HEK293 (cell line): ENCODE results near the gene MKX.

Source experiments
- CTCF ChIA-PET: fragments of 350-600 bp; formaldehyde crosslinking; extraction: SDS; loops from one replicate; lab custom pipeline; 2021; ENCODE audit warnings: antibody characterized with exemption; lab: Yijun Ruan, JAX
- POLR2A ChIA-PET: fragments of 300-600 bp; formaldehyde crosslinking; extraction: SDS; loops from one replicate; lab custom pipeline; 2020; ENCODE audit warnings: antibody characterized with exemption, inconsistent platforms; lab: Yijun Ruan, JAX
- H3K27ac ChIP-seq: fragments of 200-500 bp; sonication (Bioruptor generic); 2 replicates; pipeline ENCODE4 v1.5.1; 2014; ENCODE audit warnings: low read depth, low read length, control low read depth, inconsistent platforms; ENCODE audit errors: extremely low read depth
- H3K36me3 ChIP-seq, 2 experiments: fragments of 200-500 bp in 1 of 2; sonication (Bioruptor generic) in 1 of 2; 1 replicate in 1 of 2; 2 replicates in 1 of 2; pipeline ENCODE4 v1.5.1; 2014 to 2017; ENCODE audit warnings: inconsistent platforms in 2 of 2, low read length in 2 of 2; ENCODE audit not compliant: control insufficient read depth in 2 of 2, insufficient read depth in 1 of 2
- H3K4me1 ChIP-seq: fragments of 200-500 bp; sonication (Bioruptor generic); 2 replicates; pipeline ENCODE4 v1.5.1; 2014; ENCODE audit warnings: mild to moderate bottlenecking, low read length, inconsistent platforms; ENCODE audit not compliant: control insufficient read depth, insufficient read depth
- H3K4me3 ChIP-seq: 2 replicates; pipeline ENCODE4 v1.5.1; 2011; ENCODE audit warnings: low read depth, mild to moderate bottlenecking, control low read depth, low read length, moderate library complexity
- H3K9me3 ChIP-seq: fragments of 200-500 bp; sonication (Bioruptor generic); 2 replicates; pipeline ENCODE4 v1.5.1; 2014; ENCODE audit warnings: low read depth, low read length, inconsistent platforms; ENCODE audit not compliant: control insufficient read depth, insufficient read depth
- FEZF1 ChIP-seq: fragments of 450-650 bp; formaldehyde crosslinking; IDR thresholded peaks from 2 replicates; pipeline ENCODE4 v1.5.1; 2016; ENCODE audit warnings: missing biosample characterization, missing genetic modification characterization
- MZF1 ChIP-seq: fragments of 450-650 bp; formaldehyde crosslinking; IDR thresholded peaks from 2 replicates; pipeline ENCODE4 v1.5.1; 2017; ENCODE audit warnings: missing biosample characterization, missing genetic modification characterization, borderline replicate concordance
- TRIM28 ChIP-seq: IDR thresholded peaks from 2 replicates; pipeline ENCODE4 v1.6.1; 2011; ENCODE audit warnings: low read length, control low read depth, borderline replicate concordance
- ZBTB1 ChIP-seq: fragments of 450-650 bp; formaldehyde crosslinking; IDR thresholded peaks from 2 replicates; pipeline ENCODE4 v1.5.1; 2016; ENCODE audit warnings: missing biosample characterization, missing genetic modification characterization
- ZNF138 ChIP-seq: fragments of 450-650 bp; formaldehyde crosslinking; IDR thresholded peaks from 2 replicates; pipeline ENCODE4 v1.5.1; 2016; ENCODE audit warnings: missing biosample characterization, missing genetic modification characterization, borderline replicate concordance
- ZNF174 ChIP-seq: fragments of 450-650 bp; formaldehyde crosslinking; IDR thresholded peaks from 2 replicates; pipeline ENCODE4 v1.5.0; 2017; ENCODE audit warnings: missing biosample characterization, mild to moderate bottlenecking, missing genetic modification characterization
- ZNF221 ChIP-seq: fragments of 450-650 bp; formaldehyde crosslinking; IDR thresholded peaks from 2 replicates; pipeline ENCODE4 v1.5.1; 2017; ENCODE audit warnings: missing biosample characterization, missing genetic modification characterization, borderline replicate concordance
- ZNF248 ChIP-seq: fragments of 450-650 bp; formaldehyde crosslinking; IDR thresholded peaks from 2 replicates; pipeline ENCODE4 v1.5.1; 2017; ENCODE audit warnings: missing biosample characterization, missing genetic modification characterization
- ZNF354C ChIP-seq: fragments of 450-650 bp; formaldehyde crosslinking; IDR thresholded peaks from 2 replicates; pipeline ENCODE4 v1.5.1; 2016; ENCODE audit warnings: missing biosample characterization, missing genetic modification characterization, low read depth, borderline replicate concordance
- ZNF366 ChIP-seq: fragments of 450-650 bp; formaldehyde crosslinking; conservative IDR thresholded peaks from 2 replicates; pipeline ENCODE4 v1.5.1; 2016; ENCODE audit warnings: missing biosample characterization, missing genetic modification characterization
- ZNF510 ChIP-seq: fragments of 450-650 bp; formaldehyde crosslinking; IDR thresholded peaks from 2 replicates; pipeline ENCODE4 v1.5.1; 2018; ENCODE audit warnings: mild to moderate bottlenecking, missing genetic modification characterization, missing biosample characterization; ENCODE audit not compliant: insufficient replicate concordance
- ZNF654 ChIP-seq: fragments of 450-650 bp; formaldehyde crosslinking; IDR thresholded peaks from 2 replicates; pipeline ENCODE4 v1.5.1; 2016; ENCODE audit warnings: low read depth, missing biosample characterization, missing genetic modification characterization
- ZNF747 ChIP-seq: fragments of 450-650 bp; formaldehyde crosslinking; IDR thresholded peaks from 2 replicates; pipeline ENCODE4 v1.5.1; 2016; ENCODE audit warnings: missing biosample characterization, missing genetic modification characterization
- ZNF768 ChIP-seq: fragments of 450-650 bp; formaldehyde crosslinking; IDR thresholded peaks from 2 replicates; pipeline ENCODE4 v1.5.1; 2018; ENCODE audit warnings: missing biosample characterization, mild to moderate bottlenecking, missing genetic modification characterization
- ZNF776 ChIP-seq: fragments of 450-650 bp; formaldehyde crosslinking; IDR thresholded peaks from 2 replicates; pipeline ENCODE4 v1.5.0; 2017; ENCODE audit warnings: missing biosample characterization, missing genetic modification characterization, borderline replicate concordance
- ZNF792 ChIP-seq: fragments of 450-650 bp; formaldehyde crosslinking; IDR thresholded peaks from 2 replicates; pipeline ENCODE4 v1.5.1; 2016; ENCODE audit warnings: missing biosample characterization, missing genetic modification characterization
- ZNF843 ChIP-seq: fragments of 450-650 bp; formaldehyde crosslinking; IDR thresholded peaks from 2 replicates; pipeline ENCODE4 v1.5.1; 2016; ENCODE audit warnings: missing biosample characterization, missing genetic modification characterization
- TF ChIP-seq, protein P1 (sequence below): fragments of 450-650 bp; formaldehyde crosslinking; IDR thresholded peaks from 2 replicates; pipeline ENCODE4 v1.5.1; 2016; ENCODE audit warnings: missing biosample characterization, missing genetic modification characterization
- TF ChIP-seq, protein P2 (sequence below): fragments of 450-650 bp; formaldehyde crosslinking; IDR thresholded peaks from 2 replicates; pipeline ENCODE4 v1.5.1; 2016; ENCODE audit warnings: missing biosample characterization, missing genetic modification characterization
- TF ChIP-seq, protein P3 (sequence below): fragments of 450-650 bp; formaldehyde crosslinking; IDR thresholded peaks from 2 replicates; pipeline ENCODE4 v1.5.1; 2016; ENCODE audit warnings: missing biosample characterization, missing genetic modification characterization, borderline replicate concordance

MKX gene

DNA sequence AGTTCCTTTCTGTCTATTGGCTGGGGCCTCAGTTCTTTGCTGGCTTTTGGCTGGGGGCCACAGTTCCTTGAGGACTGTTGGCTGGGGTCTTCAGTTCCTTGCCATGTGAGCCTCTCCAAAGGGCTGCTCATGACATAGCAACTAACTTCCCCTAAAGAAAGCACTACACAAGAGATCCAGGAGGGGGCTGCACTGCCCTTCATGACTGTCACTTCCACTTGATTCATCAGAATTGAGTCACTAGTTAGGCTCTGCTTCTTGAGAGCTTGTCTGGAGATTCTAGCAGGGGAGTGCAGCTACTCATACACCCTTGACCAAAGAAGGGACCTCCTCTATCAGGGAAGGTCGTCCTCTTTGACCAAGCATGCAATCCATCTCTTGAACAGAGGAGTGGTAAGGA lies 38.0 kb upstream of the MKX start:
- Histone ChIP-seq H3K4me1 (no peaks in the 10 kb centered on the region), H3K9me3 (no peaks in the 10 kb centered on the region), H3K36me3 (no peaks in the 10 kb centered on the region), H3K27ac (no peak overlapping the region)
- ChIA-PET CTCF (interaction anchor here (0.6 to 1.6 kb wide), 10 partner anchors 8 to 610 kb away, joined by 3 to 8 read pairs (median 5); no protein-coding TSS in a partner anchor), POLR2A (interaction anchor here (0.6 kb wide), 1 partner anchor 459 kb away, joined by 3 read pairs; no protein-coding TSS in a partner anchor)
- TF ChIP-seq, protein P1, sequence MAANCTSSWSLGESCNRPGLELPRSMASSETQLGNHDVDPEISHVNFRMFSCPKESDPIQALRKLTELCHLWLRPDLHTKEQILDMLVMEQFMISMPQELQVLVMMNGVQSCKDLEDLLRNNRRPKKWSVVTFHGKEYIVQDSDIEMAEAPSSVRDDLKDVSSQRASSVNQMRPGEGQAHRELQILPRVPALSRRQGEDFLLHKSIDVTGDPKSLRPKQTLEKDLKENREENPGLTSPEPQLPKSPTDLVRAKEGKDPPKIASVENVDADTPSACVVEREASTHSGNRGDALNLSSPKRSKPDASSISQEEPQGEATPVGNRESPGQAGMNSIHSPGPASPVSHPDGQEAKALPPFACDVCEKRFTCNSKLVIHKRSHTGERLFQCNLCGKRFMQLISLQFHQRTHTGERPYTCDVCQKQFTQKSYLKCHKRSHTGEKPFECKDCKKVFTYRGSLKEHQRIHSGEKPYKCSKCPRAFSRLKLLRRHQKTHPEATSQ: no peak
- TF ChIP-seq ZNF654 (peak; percentile 57), ZNF221 (tag by site-specific recombination) (no peak)
- TF ChIP-seq, all 188 proteins: peak for 1
- no peak overlapping the region for H3K4me3 ChIP-seq

DNA sequence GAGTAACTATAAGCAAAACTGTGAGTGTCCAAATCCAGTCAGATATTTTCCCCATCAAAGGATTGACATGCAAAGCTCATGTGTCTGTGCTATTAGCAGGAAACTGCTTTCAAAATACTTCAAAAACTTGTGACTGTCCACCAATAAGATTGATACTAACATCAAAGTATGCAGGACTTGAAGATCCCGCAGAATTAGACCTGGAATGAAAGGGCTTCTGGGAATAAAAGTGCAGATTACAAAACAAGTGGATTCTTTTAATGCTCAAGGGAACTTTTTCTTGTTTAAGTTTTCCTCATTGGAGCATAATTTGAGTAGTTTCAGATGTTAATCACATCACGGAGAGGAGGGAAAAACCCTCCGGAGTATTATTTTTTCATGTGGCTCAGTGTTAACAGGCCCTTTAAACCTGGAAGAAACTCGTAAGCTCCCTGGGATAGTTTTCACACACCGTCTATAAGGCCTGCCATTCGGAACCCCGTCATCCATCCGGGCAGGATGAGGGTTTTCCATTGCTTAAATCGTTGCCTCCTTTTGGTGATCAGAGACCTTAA lies 33.9 kb upstream of the MKX start:
- Histone ChIP-seq H3K4me1 (no peaks in the 10 kb centered on the region), H3K9me3 (no peaks in the 10 kb centered on the region), H3K4me3 (no peak overlapping the region), H3K36me3 (no peaks in the 10 kb centered on the region), H3K27ac (no peak overlapping the region)
- TF ChIP-seq ZNF510 (no peak), ZNF366 (tag by site-specific recombination) (no peak), MZF1 (tag by site-specific recombination) (no peak), ZNF792 (tag by site-specific recombination) (no peak), ZNF843 (tag by site-specific recombination) (no peak), ZNF747 (tag by site-specific recombination) (no peak)
- TF ChIP-seq, protein P2, sequence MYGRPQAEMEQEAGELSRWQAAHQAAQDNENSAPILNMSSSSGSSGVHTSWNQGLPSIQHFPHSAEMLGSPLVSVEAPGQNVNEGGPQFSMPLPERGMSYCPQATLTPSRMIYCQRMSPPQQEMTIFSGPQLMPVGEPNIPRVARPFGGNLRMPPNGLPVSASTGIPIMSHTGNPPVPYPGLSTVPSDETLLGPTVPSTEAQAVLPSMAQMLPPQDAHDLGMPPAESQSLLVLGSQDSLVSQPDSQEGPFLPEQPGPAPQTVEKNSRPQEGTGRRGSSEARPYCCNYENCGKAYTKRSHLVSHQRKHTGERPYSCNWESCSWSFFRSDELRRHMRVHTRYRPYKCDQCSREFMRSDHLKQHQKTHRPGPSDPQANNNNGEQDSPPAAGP: no peak
- CTCF ChIA-PET: interaction anchor here (0.7 kb wide), 1 partner anchor 614 kb away, joined by 3 read pairs; no protein-coding TSS in a partner anchor
- POLR2A ChIA-PET: no interaction called here

DNA sequence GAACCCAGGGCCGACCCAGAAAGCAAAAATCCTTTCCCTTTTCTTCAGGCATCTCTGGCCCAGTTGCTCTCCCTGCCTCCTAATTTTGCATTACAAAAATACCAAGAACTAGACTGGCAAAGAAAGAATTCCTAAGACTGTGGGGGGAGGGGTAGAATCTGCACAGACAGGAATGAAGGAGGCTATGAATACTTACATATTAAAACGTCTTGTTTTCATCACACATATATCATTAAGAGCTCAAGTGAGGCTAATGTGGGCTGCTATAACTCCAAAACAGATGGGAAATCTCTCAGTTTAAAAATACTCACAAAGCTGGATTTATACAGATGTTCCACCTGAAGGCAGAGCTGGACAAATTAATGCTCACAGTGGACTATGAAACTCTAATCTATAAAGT lies 29.2 kb upstream of the MKX start:
- Histone ChIP-seq H3K36me3 (no peaks in the 10 kb centered on the region), H3K4me3 (no peak overlapping the region), H3K4me1 (no peaks in the 10 kb centered on the region), H3K9me3 (no peaks in the 10 kb centered on the region), H3K27ac (no peak overlapping the region)
- CTCF ChIA-PET: interaction anchor here (1.2 kb wide), 1 partner anchor 9 kb away, joined by 5 read pairs; no protein-coding TSS in a partner anchor
- TF ChIP-seq ZNF354C (tag by site-specific recombination) (no peak), ZNF248 (no peak), ZNF776 (tag by site-specific recombination) (no peak)
- POLR2A ChIA-PET: no interaction called here

DNA sequence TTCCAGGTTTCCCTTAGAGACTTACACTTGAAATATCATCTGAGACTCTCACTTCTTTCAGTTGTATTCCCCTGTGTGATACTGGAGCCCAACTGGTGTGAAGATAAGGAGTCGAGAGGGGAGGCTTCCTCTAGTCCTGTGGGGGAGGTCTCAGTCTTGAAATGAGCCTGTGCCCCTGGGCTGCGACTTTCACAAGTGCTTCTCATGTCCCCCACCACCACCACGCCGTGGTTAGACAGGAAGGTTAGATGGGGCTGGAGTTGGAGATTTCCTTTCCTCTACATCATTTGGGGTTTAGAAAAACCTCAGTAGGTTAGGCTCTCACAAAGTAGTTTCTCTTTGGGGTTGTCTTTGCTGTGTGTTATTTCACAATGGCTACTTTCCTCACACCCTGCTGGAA lies 25.6 kb upstream of the MKX start:
- no peaks in the 10 kb centered on the region for H3K4me1 ChIP-seq
- ChIA-PET CTCF (interaction anchor here (0.6 kb wide), 1 partner anchor 540 kb away, joined by 3 read pairs; no protein-coding TSS in a partner anchor), POLR2A (no interaction called here)
- no peak overlapping the region for H3K27ac ChIP-seq
- no peaks in the 10 kb centered on the region for H3K36me3 ChIP-seq
- H3K4me3 ChIP-seq: no peak overlapping the region
- H3K9me3 ChIP-seq: no peaks in the 10 kb centered on the region
- TF ChIP-seq ZNF174 (tag by site-specific recombination) (no peak), ZNF768 (tag by site-specific recombination) (no peak), FEZF1 (tag by site-specific recombination) (no peak), ZNF138 (tag by site-specific recombination) (no peak), ZNF654 (no peak), TRIM28 (no peak), ZBTB1 (tag by site-specific recombination) (no peak)
- TF ChIP-seq, protein P3, sequence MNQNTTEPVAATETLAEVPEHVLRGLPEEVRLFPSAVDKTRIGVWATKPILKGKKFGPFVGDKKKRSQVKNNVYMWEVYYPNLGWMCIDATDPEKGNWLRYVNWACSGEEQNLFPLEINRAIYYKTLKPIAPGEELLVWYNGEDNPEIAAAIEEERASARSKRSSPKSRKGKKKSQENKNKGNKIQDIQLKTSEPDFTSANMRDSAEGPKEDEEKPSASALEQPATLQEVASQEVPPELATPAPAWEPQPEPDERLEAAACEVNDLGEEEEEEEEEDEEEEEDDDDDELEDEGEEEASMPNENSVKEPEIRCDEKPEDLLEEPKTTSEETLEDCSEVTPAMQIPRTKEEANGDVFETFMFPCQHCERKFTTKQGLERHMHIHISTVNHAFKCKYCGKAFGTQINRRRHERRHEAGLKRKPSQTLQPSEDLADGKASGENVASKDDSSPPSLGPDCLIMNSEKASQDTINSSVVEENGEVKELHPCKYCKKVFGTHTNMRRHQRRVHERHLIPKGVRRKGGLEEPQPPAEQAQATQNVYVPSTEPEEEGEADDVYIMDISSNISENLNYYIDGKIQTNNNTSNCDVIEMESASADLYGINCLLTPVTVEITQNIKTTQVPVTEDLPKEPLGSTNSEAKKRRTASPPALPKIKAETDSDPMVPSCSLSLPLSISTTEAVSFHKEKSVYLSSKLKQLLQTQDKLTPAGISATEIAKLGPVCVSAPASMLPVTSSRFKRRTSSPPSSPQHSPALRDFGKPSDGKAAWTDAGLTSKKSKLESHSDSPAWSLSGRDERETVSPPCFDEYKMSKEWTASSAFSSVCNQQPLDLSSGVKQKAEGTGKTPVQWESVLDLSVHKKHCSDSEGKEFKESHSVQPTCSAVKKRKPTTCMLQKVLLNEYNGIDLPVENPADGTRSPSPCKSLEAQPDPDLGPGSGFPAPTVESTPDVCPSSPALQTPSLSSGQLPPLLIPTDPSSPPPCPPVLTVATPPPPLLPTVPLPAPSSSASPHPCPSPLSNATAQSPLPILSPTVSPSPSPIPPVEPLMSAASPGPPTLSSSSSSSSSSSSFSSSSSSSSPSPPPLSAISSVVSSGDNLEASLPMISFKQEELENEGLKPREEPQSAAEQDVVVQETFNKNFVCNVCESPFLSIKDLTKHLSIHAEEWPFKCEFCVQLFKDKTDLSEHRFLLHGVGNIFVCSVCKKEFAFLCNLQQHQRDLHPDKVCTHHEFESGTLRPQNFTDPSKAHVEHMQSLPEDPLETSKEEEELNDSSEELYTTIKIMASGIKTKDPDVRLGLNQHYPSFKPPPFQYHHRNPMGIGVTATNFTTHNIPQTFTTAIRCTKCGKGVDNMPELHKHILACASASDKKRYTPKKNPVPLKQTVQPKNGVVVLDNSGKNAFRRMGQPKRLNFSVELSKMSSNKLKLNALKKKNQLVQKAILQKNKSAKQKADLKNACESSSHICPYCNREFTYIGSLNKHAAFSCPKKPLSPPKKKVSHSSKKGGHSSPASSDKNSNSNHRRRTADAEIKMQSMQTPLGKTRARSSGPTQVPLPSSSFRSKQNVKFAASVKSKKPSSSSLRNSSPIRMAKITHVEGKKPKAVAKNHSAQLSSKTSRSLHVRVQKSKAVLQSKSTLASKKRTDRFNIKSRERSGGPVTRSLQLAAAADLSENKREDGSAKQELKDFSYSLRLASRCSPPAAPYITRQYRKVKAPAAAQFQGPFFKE: no peak
